Activated naive CD8-positive, alpha-beta T cell treated with anti-CD3 and anti-CD28 coated beads for 36 hours (primary cell): ENCODE data around the gene DDX28. TPM values are rescaled to one million over a fixed set of nuclear protein-coding genes. Genes with fewer than 3 reads are reported as not detected.
"Not testable (repeated sequence)": the region's sequence is repeated elsewhere in the genome, so short reads cannot be mapped to it uniquely, and the experiment has no call there.

Experiments
- DNase-seq: peaks from one replicate; pipeline ENCODE4 v3.0.0; 2021
- H3K27ac Mint-ChIP-seq: one replicate; pipeline ENCODE4 v1.8.0; 2022; ENCODE audit warnings: mild to moderate bottlenecking, moderate library complexity, mixed read lengths
- H3K27me3 Mint-ChIP-seq: one replicate; pipeline ENCODE4 v1.8.0; 2022; ENCODE audit warnings: mild to moderate bottlenecking, mixed read lengths
- H3K36me3 Mint-ChIP-seq: one replicate; pipeline ENCODE4 v1.8.0; 2021; ENCODE audit warnings: mild to moderate bottlenecking, mixed read lengths
- H3K4me1 Mint-ChIP-seq: one replicate; pipeline ENCODE4 v1.8.0; 2021; ENCODE audit warnings: mixed read lengths
- H3K4me3 Mint-ChIP-seq: one replicate; pipeline ENCODE4 v1.8.0; 2022; ENCODE audit warnings: mild to moderate bottlenecking, moderate library complexity, mixed read lengths
- H3K9me3 Mint-ChIP-seq: one replicate; pipeline ENCODE4 v1.8.0; 2022; ENCODE audit warnings: mixed read lengths
- total RNA-seq, 2 experiments: library from RNA; stranded (reverse); gene quantifications; one replicate each; pipeline ENCODE4 v1.2.3, GENCODE V29; 2021

DDX28 gene
- total RNA-seq, 2 experiments from 2014 or later, result 32.0 to 32.3 TPM

- DNase-seq, result no peak
- Mint-ChIP-seq H3K27me3 (no peaks in the 10 kb centered on the region), H3K4me1 (peaks cover 16% of the 10 kb centered on the region), H3K9me3 (no peaks in the 10 kb centered on the region), H3K36me3 (peaks cover 51% of the 10 kb centered on the region), H3K4me3 (no peak overlapping the region), H3K27ac (no peak overlapping the region)
Measured at GRCh38 chr16:68055395-68055794, 32.4 kb upstream of the DDX28 start.

DNA sequence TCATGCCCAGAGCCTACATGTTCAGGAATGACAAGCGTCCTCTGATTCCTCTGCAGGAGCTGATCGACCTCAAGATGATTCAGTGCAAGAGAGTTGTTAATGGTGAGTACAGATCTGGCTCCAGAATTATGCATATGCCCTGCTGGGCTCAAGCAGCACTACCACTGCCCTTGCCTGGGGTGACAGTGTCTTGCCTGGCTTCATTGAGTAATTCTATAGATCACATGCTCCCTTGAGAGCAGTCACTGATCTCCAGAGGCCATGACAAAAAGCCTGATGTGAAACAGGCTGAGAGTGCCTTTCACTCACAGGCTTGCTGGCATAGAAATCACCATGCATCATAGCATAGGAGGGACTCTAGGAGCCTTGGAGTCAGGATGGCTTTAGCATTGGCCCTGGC, 26.4 kb upstream of the DDX28 start:
- H3K4me1 Mint-ChIP-seq, result peaks cover 3% of the 10 kb centered on the region
- no peaks in the 10 kb centered on the region for H3K9me3 Mint-ChIP-seq
- no peak overlapping the region for H3K4me3 Mint-ChIP-seq
- peaks cover 39% of the 10 kb centered on the region for H3K36me3 Mint-ChIP-seq
- no peak overlapping the region for H3K27ac Mint-ChIP-seq
- no peaks in the 10 kb centered on the region for H3K27me3 Mint-ChIP-seq
- DNase-seq, result no peak

- H3K36me3 Mint-ChIP-seq, result peaks cover 36% of the 10 kb centered on the region
- H3K4me1 Mint-ChIP-seq, result peaks cover 5% of the 10 kb centered on the region
- H3K9me3 Mint-ChIP-seq, result no peaks in the 10 kb centered on the region
- no peaks in the 10 kb centered on the region for H3K27me3 Mint-ChIP-seq
- no peak for DNase-seq
- no peak overlapping the region for H3K27ac Mint-ChIP-seq
- no peak overlapping the region for H3K4me3 Mint-ChIP-seq
Measured at GRCh38 chr16:68047987-68048386, 25.0 kb upstream of the DDX28 start.

DNA sequence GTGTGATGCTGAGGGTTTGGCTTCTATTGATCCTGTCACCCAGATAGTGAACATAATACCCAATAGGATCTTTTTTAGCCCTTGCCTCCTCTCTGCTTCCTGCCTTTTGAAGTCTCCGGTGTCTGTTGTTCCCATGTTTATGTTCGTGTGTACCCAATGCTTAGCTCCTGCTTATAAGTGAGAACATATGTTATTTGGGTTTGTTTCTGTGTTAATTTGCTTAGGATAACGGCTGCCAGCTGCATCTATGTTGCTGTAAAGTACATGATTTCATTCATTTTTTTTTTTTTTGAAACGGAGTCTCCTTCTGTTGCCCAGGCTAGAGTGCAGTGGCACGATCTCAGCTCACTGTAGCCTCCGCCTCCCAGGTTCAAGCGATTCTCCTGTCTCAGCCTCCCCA, 23.1 kb upstream of the DDX28 start:
- Mint-ChIP-seq H3K4me1 (peaks cover 5% of the 10 kb centered on the region), H3K27me3 (no peaks in the 10 kb centered on the region), H3K9me3 (no peaks in the 10 kb centered on the region), H3K27ac (no peak overlapping the region), H3K36me3 (peaks cover 26% of the 10 kb centered on the region), H3K4me3 (no peak overlapping the region)
- DNase-seq, result no peak

- H3K9me3 Mint-ChIP-seq, result no peaks in the 10 kb centered on the region
- peaks cover 10% of the 10 kb centered on the region for H3K4me1 Mint-ChIP-seq
- H3K4me3 Mint-ChIP-seq, result no peak overlapping the region
- DNase-seq, result no peak
- peaks cover 23% of the 10 kb centered on the region for H3K36me3 Mint-ChIP-seq
- no peak overlapping the region for H3K27ac Mint-ChIP-seq
- no peaks in the 10 kb centered on the region for H3K27me3 Mint-ChIP-seq
Measured at GRCh38 chr16:68041783-68042182, 18.8 kb upstream of the DDX28 start.

DNA sequence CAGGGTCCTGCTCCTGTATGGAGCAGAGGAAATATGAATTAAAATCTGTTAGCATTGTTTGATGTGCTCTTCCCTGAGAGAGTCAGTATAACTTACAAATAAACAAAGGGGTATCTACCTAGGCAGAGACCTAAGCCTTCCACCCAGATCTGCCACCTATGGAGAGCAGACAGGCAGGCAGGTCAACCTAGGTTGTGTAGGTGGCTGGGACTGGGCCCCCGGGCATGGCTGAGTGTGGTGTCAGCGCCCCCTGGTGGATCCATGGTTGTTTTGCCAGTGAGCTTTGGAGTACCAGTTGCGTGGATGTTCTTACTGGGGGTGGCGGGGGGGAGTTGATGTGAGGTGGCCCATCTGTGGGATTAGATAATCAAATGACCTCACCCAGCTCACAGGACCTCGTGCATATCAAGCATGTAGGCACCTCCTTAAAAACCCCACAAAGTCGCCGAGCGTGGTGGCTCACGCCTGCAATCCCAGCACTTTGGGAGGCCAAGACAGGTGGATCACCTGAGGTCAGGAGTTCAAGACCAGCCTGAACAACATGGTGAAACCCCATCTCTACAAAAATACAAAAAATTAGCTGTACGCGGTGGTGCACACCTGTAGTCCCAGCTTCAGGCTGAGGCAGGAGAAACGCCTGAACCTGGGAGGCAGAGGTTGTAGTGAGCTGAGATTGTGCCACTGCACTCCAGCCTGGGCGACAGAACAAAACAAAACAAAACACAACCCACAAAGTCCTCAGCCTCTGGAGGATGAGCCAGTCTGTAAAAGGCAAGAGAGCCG, 17.7 kb upstream of the DDX28 start:
- H3K36me3 Mint-ChIP-seq, result peaks cover 20% of the 10 kb centered on the region
- H3K27me3 Mint-ChIP-seq, result no peaks in the 10 kb centered on the region
- DNase-seq, result peak; percentile 86
- peaks cover 13% of the 10 kb centered on the region for H3K4me1 Mint-ChIP-seq
- H3K27ac Mint-ChIP-seq, result no peak overlapping the region
- no peak overlapping the region for H3K4me3 Mint-ChIP-seq
- H3K9me3 Mint-ChIP-seq, result no peaks in the 10 kb centered on the region

DNA sequence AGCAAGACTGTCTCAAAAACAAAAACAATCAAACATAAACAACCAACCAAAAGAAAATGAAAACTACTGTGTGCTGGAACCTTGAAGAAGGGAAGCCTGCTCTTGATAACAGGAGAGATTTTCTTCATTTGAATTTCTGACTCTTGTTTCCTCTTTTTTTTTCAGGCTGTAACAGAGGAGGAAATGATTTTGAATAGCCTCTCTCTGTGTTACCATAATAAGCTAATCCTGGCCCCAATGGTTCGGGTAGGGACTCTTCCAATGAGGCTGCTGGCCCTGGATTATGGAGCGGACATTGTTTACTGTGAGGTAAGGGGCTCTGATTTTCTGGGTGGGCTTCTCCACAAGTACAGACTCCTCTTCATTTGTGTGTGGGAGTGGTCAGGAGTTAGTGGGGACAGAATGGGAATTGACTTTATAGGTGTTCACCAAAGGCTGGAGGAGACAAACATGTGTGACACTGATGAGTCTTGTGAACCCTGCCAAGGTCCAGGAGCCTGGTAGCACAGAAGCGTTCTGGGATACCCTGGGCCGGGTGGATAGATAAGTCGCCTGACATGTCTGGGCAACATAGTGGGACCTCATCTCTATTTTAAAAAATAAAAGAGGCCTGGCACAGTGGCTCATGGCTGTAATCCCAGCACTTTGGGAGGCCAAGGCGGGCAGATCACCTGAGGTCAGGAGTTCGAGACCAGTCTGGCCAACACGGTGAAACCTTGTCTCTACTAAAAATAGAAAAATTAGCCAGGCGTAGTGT, 15.0 kb upstream of the DDX28 start:
- no peak overlapping the region for H3K4me3 Mint-ChIP-seq
- DNase-seq, result no peak
- H3K27me3 Mint-ChIP-seq, result no peaks in the 10 kb centered on the region
- peaks cover 17% of the 10 kb centered on the region for H3K36me3 Mint-ChIP-seq
- H3K27ac Mint-ChIP-seq, result peak overlapping the region; percentile 8
- H3K4me1 Mint-ChIP-seq, result peaks cover 11% of the 10 kb centered on the region
- H3K9me3 Mint-ChIP-seq, result no peaks in the 10 kb centered on the region

DNA sequence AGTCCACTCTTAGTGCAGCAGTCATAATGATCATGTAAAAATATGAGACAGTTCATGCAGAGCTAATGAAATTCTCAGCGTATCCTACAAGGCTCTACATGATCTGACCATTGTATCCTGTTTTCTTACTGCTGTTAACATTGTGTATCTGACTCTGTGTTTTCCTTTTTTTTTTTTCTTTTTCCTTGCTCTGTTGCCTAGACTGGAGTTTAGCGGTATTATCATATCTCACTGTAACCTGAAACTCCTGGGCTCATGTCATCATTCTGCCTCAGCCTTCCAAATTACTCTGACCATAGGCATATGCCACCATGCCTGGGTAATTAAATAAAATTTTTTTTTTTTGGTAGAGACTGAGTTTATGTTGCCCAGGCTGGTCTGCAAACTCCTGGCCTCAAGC, 12.2 kb upstream of the DDX28 start:
- peaks cover 11% of the 10 kb centered on the region for H3K4me1 Mint-ChIP-seq
- no peak overlapping the region for H3K27ac Mint-ChIP-seq
- H3K9me3 Mint-ChIP-seq, result no peaks in the 10 kb centered on the region
- no peaks in the 10 kb centered on the region for H3K27me3 Mint-ChIP-seq
- no peak for DNase-seq
- no peak overlapping the region for H3K4me3 Mint-ChIP-seq
- peaks cover 15% of the 10 kb centered on the region for H3K36me3 Mint-ChIP-seq

- Mint-ChIP-seq H3K27ac (peak overlapping the region; percentile 7), H3K4me3 (no peak overlapping the region), H3K4me1 (peaks cover 7% of the 10 kb centered on the region), H3K36me3 (peaks cover 11% of the 10 kb centered on the region), H3K27me3 (no peaks in the 10 kb centered on the region), H3K9me3 (no peaks in the 10 kb centered on the region)
- DNase-seq, result no peak
Measured at GRCh38 chr16:68033101-68033500, 10.1 kb upstream of the DDX28 start.

GRCh38 chr16:68031951-68032350, 8.9 kb upstream of the DDX28 start:
- Mint-ChIP-seq H3K9me3 (no peaks in the 10 kb centered on the region), H3K4me1 (peaks cover 7% of the 10 kb centered on the region), H3K27ac (peak overlapping the region; percentile 70), H3K36me3 (peaks cover 20% of the 10 kb centered on the region), H3K4me3 (no peak overlapping the region), H3K27me3 (no peaks in the 10 kb centered on the region)
- DNase-seq, result no peak

DNA sequence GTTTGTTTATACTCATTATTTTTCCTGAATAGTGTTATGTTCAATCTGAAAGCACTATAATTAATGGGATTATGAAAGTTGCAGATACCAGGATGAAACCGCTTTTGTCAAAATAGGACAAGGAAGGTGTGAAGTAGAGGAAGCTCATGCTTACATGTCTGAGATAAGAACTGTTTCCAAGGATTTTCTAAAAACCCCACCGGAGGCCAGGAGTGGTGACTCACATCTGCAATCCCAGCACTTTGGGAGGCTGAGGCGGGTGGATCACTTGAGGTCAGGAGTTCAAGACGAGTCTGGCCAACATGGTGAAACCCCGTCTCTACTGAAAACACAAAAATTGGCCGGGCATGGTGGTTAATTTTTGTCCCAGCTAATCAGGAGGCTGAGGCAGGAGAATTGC, 7.1 kb upstream of the DDX28 start:
- not testable (repeated sequence) for H3K27me3 Mint-ChIP-seq, H3K4me1 Mint-ChIP-seq, H3K4me3 Mint-ChIP-seq, DNase-seq, H3K9me3 Mint-ChIP-seq, H3K27ac Mint-ChIP-seq
- H3K36me3 Mint-ChIP-seq, result peaks cover 29% of the 10 kb centered on the region

GRCh38 chr16:68028996-68029395, 6.0 kb upstream of the DDX28 start:
- Mint-ChIP-seq H3K4me3 (no peak overlapping the region), H3K27me3 (no peaks in the 10 kb centered on the region), H3K4me1 (peaks cover 16% of the 10 kb centered on the region), H3K27ac (no peak overlapping the region), H3K9me3 (no peaks in the 10 kb centered on the region), H3K36me3 (peaks cover 29% of the 10 kb centered on the region)
- no peak for DNase-seq

GRCh38 chr16:68022278-68022727, 729 bp downstream of the DDX28 start:
- Mint-ChIP-seq H3K27ac (peak overlapping the region; percentile 99), H3K36me3 (peaks cover 38% of the 10 kb centered on the region), H3K4me3 (peak overlapping the region; percentile 99), H3K9me3 (no peaks in the 10 kb centered on the region), H3K27me3 (no peaks in the 10 kb centered on the region), H3K4me1 (peaks cover 29% of the 10 kb centered on the region)
- DNase-seq, result no peak

DNA sequence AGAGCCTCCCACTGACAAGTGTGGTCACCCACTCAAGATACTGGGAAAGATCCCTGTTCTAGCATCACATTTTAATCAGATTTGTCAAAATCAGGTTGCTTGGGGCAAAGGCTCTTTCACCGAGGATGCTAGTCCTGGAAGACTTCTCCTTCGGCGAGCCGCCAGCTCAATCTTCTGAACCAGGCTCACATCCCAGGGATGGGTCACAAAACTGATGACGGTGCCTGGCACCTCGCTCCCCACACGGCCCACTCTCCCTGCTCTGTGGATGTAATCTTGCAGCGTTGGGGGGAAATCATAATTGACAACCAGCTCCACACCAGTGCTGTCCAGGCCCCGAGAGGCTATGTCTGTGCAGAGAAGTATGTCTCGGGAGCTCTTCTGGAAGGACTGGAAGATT, 1.5 kb downstream of the DDX28 start:
- H3K36me3 Mint-ChIP-seq, result peaks cover 32% of the 10 kb centered on the region
- H3K4me1 Mint-ChIP-seq, result peaks cover 29% of the 10 kb centered on the region
- H3K27ac Mint-ChIP-seq, result peak overlapping the region; percentile 99
- H3K4me3 Mint-ChIP-seq, result peak overlapping the region; percentile 99
- H3K27me3 Mint-ChIP-seq, result no peaks in the 10 kb centered on the region
- H3K9me3 Mint-ChIP-seq, result no peaks in the 10 kb centered on the region
- DNase-seq, result no peak

DNA sequence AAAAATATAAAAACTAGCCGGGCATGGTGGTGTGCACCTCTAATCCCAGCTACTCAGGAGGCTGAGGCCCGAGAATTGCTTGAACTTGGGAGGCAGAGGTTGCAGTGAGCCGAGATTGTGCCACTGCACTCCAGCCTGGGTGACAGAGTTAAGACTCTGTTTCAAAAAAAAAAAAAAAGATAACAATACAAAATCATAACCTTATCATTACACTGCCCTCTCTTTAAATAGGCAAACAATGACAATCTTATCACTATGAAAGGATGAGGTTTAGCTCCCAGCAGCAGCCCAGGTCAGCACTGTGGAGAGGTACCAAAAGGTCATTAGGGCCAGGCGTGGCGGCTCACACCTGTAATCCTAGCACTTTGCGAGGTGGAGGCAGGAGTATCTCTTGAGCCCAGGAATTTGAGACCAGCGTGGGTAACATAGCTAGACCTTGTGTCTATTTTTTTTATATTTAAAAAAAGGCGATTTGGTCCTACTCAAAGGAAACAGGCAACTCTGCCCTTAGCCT, 3.8 kb downstream of the DDX28 start:
- DNase-seq, result no peak
- H3K4me1 Mint-ChIP-seq, result peaks cover 24% of the 10 kb centered on the region
- H3K4me3 Mint-ChIP-seq, result no peak overlapping the region
- H3K27me3 Mint-ChIP-seq, result no peaks in the 10 kb centered on the region
- H3K36me3 Mint-ChIP-seq, result peaks cover 25% of the 10 kb centered on the region
- H3K27ac Mint-ChIP-seq, result no peak overlapping the region
- H3K9me3 Mint-ChIP-seq, result no peaks in the 10 kb centered on the region
